Caco-2 (cell line): Measurements from ENCODE around the gene CXCR4. TPM values are rescaled to one million over a fixed set of nuclear protein-coding genes. Genes with fewer than 3 reads are reported as not detected.

Experiments
- BruUV-seq: library from RNA; stranded (reverse); fragments of 400-500 nt; replicated peaks from 2 replicates; lab custom pipeline; 2021; lab: Mats Ljungman, UMichigan
- CTCF ChIA-PET: fragments of 300-600 bp; sonication (Branson Sonifier 250); formaldehyde crosslinking; loops from one replicate; lab custom pipeline; 2022; ENCODE audit warnings: antibody characterized with exemption; lab: Charles Lee
- POLR2A ChIA-PET: fragments of 300-600 bp; sonication (Branson Sonifier 250); formaldehyde crosslinking; loops from one replicate; lab custom pipeline; 2022; ENCODE audit warnings: antibody characterized with exemption; lab: Charles Lee
- DNase-seq, 2 experiments: peaks; one replicate each; pipeline versions ENCODE4 v3.0.0 to v3.0.0-alpha.2; 2020 to 2022
- H3K27me3 ChIP-seq: replicated peaks from 2 replicates; pipeline ENCODE4 v1.6.0; 2011; ENCODE audit warnings: low read length; ENCODE audit not compliant: control insufficient read depth, insufficient read depth
- H3K36me3 ChIP-seq: 2 replicates; pipeline ENCODE4 v1.5.1; 2011; ENCODE audit warnings: low read length; ENCODE audit not compliant: control insufficient read depth, insufficient read depth
- H3K4me1 ChIP-seq: fragments of 250-450 bp; sonication (Bioruptor Pico); 2 replicates; pipeline ENCODE4 v1.5.1; 2020; ENCODE audit warnings: mild to moderate bottlenecking
- H3K4me3 ChIP-seq: 2 replicates; pipeline ENCODE4 v1.5.1; 2011; ENCODE audit warnings: low read depth, mild to moderate bottlenecking, control low read depth, low read length
- H3K9me3 ChIP-seq: fragments of 250-450 bp; sonication (Bioruptor Pico); 2 replicates; pipeline ENCODE4 v1.5.1; 2020; ENCODE audit warnings: mild to moderate bottlenecking, moderate library complexity
- H3K27ac Mint-ChIP-seq: one replicate; pipeline ENCODE4 v1.8.0; 2022; ENCODE audit warnings: mixed read lengths; ENCODE audit not compliant: unreplicated experiment
- H3K27me3 Mint-ChIP-seq: one replicate; pipeline ENCODE4 v1.8.0; 2022; ENCODE audit warnings: mixed read lengths; ENCODE audit not compliant: insufficient read depth, unreplicated experiment
- H3K36me3 Mint-ChIP-seq: one replicate; pipeline ENCODE4 v1.8.0; 2022; ENCODE audit warnings: mild to moderate bottlenecking, mixed read lengths; ENCODE audit not compliant: insufficient read depth, unreplicated experiment
- H3K4me1 Mint-ChIP-seq: one replicate; pipeline ENCODE4 v1.8.0; 2022; ENCODE audit warnings: low read depth, mixed read lengths; ENCODE audit not compliant: unreplicated experiment
- H3K4me3 Mint-ChIP-seq: one replicate; pipeline ENCODE4 v1.8.0; 2022; ENCODE audit warnings: mild to moderate bottlenecking, moderate library complexity, mixed read lengths; ENCODE audit not compliant: unreplicated experiment
- H3K9me3 Mint-ChIP-seq: one replicate; pipeline ENCODE4 v1.8.0; 2022; ENCODE audit warnings: mixed read lengths; ENCODE audit not compliant: unreplicated experiment
- CTCF ChIP-seq, 2 experiments: fragments of 200-600 bp in 1 of 2; IDR thresholded peaks; 1 replicate in 1 of 2; 2 replicates in 1 of 2; pipeline versions ENCODE4 v1.5.1 to v1.8.0; 2011 to 2022; ENCODE audit warnings: antibody characterized with exemption in 1 of 2, control low read depth in 1 of 2, inconsistent platforms in 1 of 2, low read depth in 1 of 2, low read length in 1 of 2, mild to moderate bottlenecking in 1 of 2, moderate library complexity in 1 of 2; ENCODE audit not compliant: insufficient read depth in 1 of 2, severe bottlenecking in 1 of 2, unreplicated experiment in 1 of 2
- intact Hi-C: fragments of 100-400 bp; cut with micrococcal nuclease; formaldehyde crosslinking; loops from one replicate; pipeline ENCODE4 v1.10.0; 2022; ENCODE audit not compliant: unreplicated experiment
- total RNA-seq: library from RNA; stranded (reverse); gene quantifications from 2 replicates; pipeline ENCODE4 v1.2.3, GENCODE V29; 2022

CXCR4 gene
- total RNA-seq, 1 experiment from 2014 or later = 1.4 TPM

- Histone ChIP-seq H3K4me3 (no peak overlapping the region), H3K9me3 (no peaks in the 10 kb centered on the region), H3K27me3 (no peaks in the 10 kb centered on the region), H3K36me3 (no peaks in the 10 kb centered on the region), H3K4me1 (no peaks in the 10 kb centered on the region)
- no peak for DNase-seq
- Mint-ChIP-seq H3K36me3 (no peaks in the 10 kb centered on the region), H3K27ac (no peak overlapping the region), H3K4me3 (no peak overlapping the region), H3K4me1 (no peaks in the 10 kb centered on the region), H3K9me3 (no peaks in the 10 kb centered on the region), H3K27me3 (peaks cover 19% of the 10 kb centered on the region)
- intact Hi-C loops = no loop called here
- ChIA-PET POLR2A (no interaction called here), CTCF (no interaction called here)
- TF ChIP-seq CTCF (IDR thresholded peaks at IDR 0.05; ENCODE audit: insufficient read depth in 1 of 2, low read depth in 1 of 2, low read length in 1 of 2, severe bottlenecking in 1 of 2, unreplicated experiment in 1 of 2) = no peak
- BruUV-seq = no TSS peak
Observed at GRCh38 chr2:136149011-136149410, 31.1 kb upstream of the CXCR4 start.

GRCh38 chr2:136146564-136146963 lies 28.6 kb upstream of the CXCR4 start:
- H3K27ac Mint-ChIP-seq = no peak overlapping the region
- Histone ChIP-seq H3K9me3 (no peaks in the 10 kb centered on the region), H3K27me3 (no peaks in the 10 kb centered on the region), H3K4me3 (no peak overlapping the region), H3K4me1 (no peaks in the 10 kb centered on the region), H3K36me3 (no peaks in the 10 kb centered on the region)
- ChIA-PET POLR2A (no interaction called here), CTCF (no interaction called here)
- TF ChIP-seq CTCF (IDR thresholded peaks at IDR 0.05; ENCODE audit: insufficient read depth in 1 of 2, low read depth in 1 of 2, low read length in 1 of 2, severe bottlenecking in 1 of 2, unreplicated experiment in 1 of 2) = no peak
- H3K27me3 Mint-ChIP-seq = peaks cover 17% of the 10 kb centered on the region
- no peaks in the 10 kb centered on the region for H3K9me3 Mint-ChIP-seq
- no peaks in the 10 kb centered on the region for H3K4me1 Mint-ChIP-seq
- intact Hi-C loops = no loop called here
- H3K4me3 Mint-ChIP-seq = no peak overlapping the region
- no peaks in the 10 kb centered on the region for H3K36me3 Mint-ChIP-seq
- no peak for DNase-seq
- BruUV-seq = no TSS peak

- no peaks in the 10 kb centered on the region for H3K36me3 ChIP-seq
- H3K27me3 ChIP-seq = no peaks in the 10 kb centered on the region
- no peak overlapping the region for H3K27ac Mint-ChIP-seq
- ChIA-PET POLR2A (no interaction called here), CTCF (no interaction called here)
- H3K4me1 ChIP-seq = no peaks in the 10 kb centered on the region; the same call in 1 of the 2 replicates
- H3K4me1 Mint-ChIP-seq = no peaks in the 10 kb centered on the region
- no peaks in the 10 kb centered on the region for H3K9me3 Mint-ChIP-seq
- no TSS peak for BruUV-seq
- H3K4me3 ChIP-seq = no peak overlapping the region
- H3K9me3 ChIP-seq = no peaks in the 10 kb centered on the region
- intact Hi-C loops = no loop called here
- no peaks in the 10 kb centered on the region for H3K36me3 Mint-ChIP-seq
- TF ChIP-seq CTCF (IDR thresholded peaks at IDR 0.05; ENCODE audit: insufficient read depth in 1 of 2, low read depth in 1 of 2, low read length in 1 of 2, severe bottlenecking in 1 of 2, unreplicated experiment in 1 of 2) = no peak
- DNase-seq = no peak
- peaks cover 17% of the 10 kb centered on the region for H3K27me3 Mint-ChIP-seq
- no peak overlapping the region for H3K4me3 Mint-ChIP-seq
Observed at GRCh38 chr2:136143603-136144451, 25.9 kb upstream of the CXCR4 start.
